A549 (cell line): ENCODE measurements around the gene TRIOBP. TPM values are rescaled to one million over a fixed set of nuclear protein-coding genes. Genes with fewer than 3 reads are reported as not detected.

ENCODE experiments used
- ATAC-seq, 2 experiments: fragments of 200-7000 bp in 1 of 2; fragments of >200 bp in 1 of 2; cut with Nextera tagmentation in 1 of 2; cut with Tn5 transposase in 1 of 2; 3 replicates each; pipeline versions ENCODE4 v1.8.0 to v1.9.1; 2018 to 2020; ENCODE audit warnings: mild to moderate bottlenecking in 1 of 2, moderate library complexity in 1 of 2
- CTCF ChIA-PET: fragments of 300-600 bp; sonication (Branson Sonifier 250); formaldehyde crosslinking; extraction: SDS; loops from one replicate; lab custom pipeline; 2021; ENCODE audit warnings: antibody characterized with exemption, inconsistent platforms; lab: Yijun Ruan, JAX
- POLR2A ChIA-PET: fragments of 350-600 bp; formaldehyde crosslinking; extraction: SDS; loops from one replicate; lab custom pipeline; 2021; ENCODE audit warnings: antibody characterized with exemption, inconsistent platforms; lab: Yijun Ruan, JAX
- DNase-seq, 2 experiments: peaks; one replicate each; pipeline versions ENCODE4 v3.0.0 to v3.0.0-alpha.2; 2011 to 2016; ENCODE audit warnings: low read depth in 1 of 2, low spot score in 1 of 2
- FAIRE-seq: peaks from 2 replicates; lab custom pipeline; 2011; peaks lifted over from hg19 to GRCh38; lab: Jason Lieb, UNC
- H3K27ac ChIP-seq, 2 experiments: fragments of >200 bp; sonication (Bioruptor Twin); formaldehyde crosslinking; 3 replicates each; pipeline ENCODE4 v1.5.1; 2016 to 2017
- H3K4me1 ChIP-seq: fragments of >200 bp; sonication (Bioruptor Twin); formaldehyde crosslinking; 3 replicates; pipeline ENCODE4 v1.6.1; 2016
- H3K4me2 ChIP-seq: fragments of >200 bp; sonication (Bioruptor Twin); formaldehyde crosslinking; 3 replicates; pipeline ENCODE4 v1.6.1; 2016
- H3K4me3 ChIP-seq: fragments of >200 bp; sonication (Bioruptor Twin); formaldehyde crosslinking; 3 replicates; pipeline ENCODE4 v1.5.1; 2016
- H3K9me3 ChIP-seq: fragments of >200 bp; sonication (Bioruptor Twin); formaldehyde crosslinking; 3 replicates; pipeline ENCODE4 v1.6.1; 2016
- ATOH8 ChIP-seq: fragments of 250-450 bp; sonication (Bioruptor Pico); IDR thresholded peaks from 2 replicates; pipeline ENCODE4 v1.5.0; 2020; ENCODE audit warnings: low read depth, mild to moderate bottlenecking, moderate library complexity
- BHLHE40 ChIP-seq: IDR thresholded peaks from 2 replicates; pipeline ENCODE4 v1.6.1; 2012; ENCODE audit warnings: low read depth, low read length, inconsistent platforms
- CBX2 ChIP-seq: fragments of 200-600 bp; sonication (generic); IDR thresholded peaks from 2 replicates; pipeline ENCODE4 v1.6.1; 2016; ENCODE audit warnings: low read depth, mild to moderate bottlenecking, borderline replicate concordance
- CEBPB ChIP-seq, 2 experiments: fragments of >200 bp in 1 of 2; sonication (Bioruptor Twin) in 1 of 2; formaldehyde crosslinking in 1 of 2; IDR thresholded peaks; 2 replicates each; pipeline ENCODE4 v1.6.1; 2012 to 2016
- CTCF ChIP-seq: fragments of >200 bp; sonication (Bioruptor Twin); formaldehyde crosslinking; IDR thresholded peaks from 3 replicates; pipeline ENCODE4 v1.5.1; 2016
- FOSB ChIP-seq: fragments of 250-450 bp; sonication (Bioruptor Pico); IDR thresholded peaks from 2 replicates; pipeline ENCODE4 v1.5.0; 2020; ENCODE audit warnings: mild to moderate bottlenecking, moderate library complexity
- FOSL2 ChIP-seq, 2 experiments: fragments of 450-650 bp in 1 of 2; fragments of >200 bp in 1 of 2; sonication (Bioruptor Twin) in 1 of 2; formaldehyde crosslinking; IDR thresholded peaks; 2 replicates each; pipeline versions ENCODE4 v1.5.0 to v1.6.1; 2016 to 2020; ENCODE audit warnings: mild to moderate bottlenecking in 1 of 2, moderate library complexity in 1 of 2
- HMGXB4 ChIP-seq: fragments of 250-450 bp; sonication (Bioruptor Pico); IDR thresholded peaks from 2 replicates; pipeline ENCODE4 v1.5.0; 2021; ENCODE audit warnings: mild to moderate bottlenecking, moderate library complexity, borderline replicate concordance
- HOXA7 ChIP-seq: fragments of 250-450 bp; sonication (Bioruptor Pico); IDR thresholded peaks from 2 replicates; pipeline ENCODE4 v1.5.0; 2020; ENCODE audit warnings: mild to moderate bottlenecking, moderate library complexity
- JUN ChIP-seq, 2 experiments: fragments of >200 bp; sonication (Bioruptor Twin); formaldehyde crosslinking; IDR thresholded peaks; 2 replicates in 1 of 2; 3 replicates in 1 of 2; pipeline ENCODE4 v1.6.1; 2016 to 2017
- NFE2L2 ChIP-seq: fragments of 150-350 bp; conservative IDR thresholded peaks from 2 replicates; pipeline ENCODE4 v1.6.1; 2014; ENCODE audit warnings: low read length
- RAD21 ChIP-seq, 2 experiments: fragments of >200 bp in 1 of 2; sonication (Bioruptor Twin) in 1 of 2; formaldehyde crosslinking in 1 of 2; IDR thresholded peaks in 1 of 2; conservative IDR thresholded peaks in 1 of 2; 2 replicates in 1 of 2; 3 replicates in 1 of 2; pipeline ENCODE4 v1.6.1; 2012 to 2018; ENCODE audit warnings: inconsistent platforms in 1 of 2
- RNF2 ChIP-seq: fragments of 200-600 bp; sonication (generic); IDR thresholded peaks from 2 replicates; pipeline ENCODE4 v1.6.1; 2016; ENCODE audit warnings: low read depth, mild to moderate bottlenecking, antibody characterized with exemption, moderate library complexity, borderline replicate concordance
- SMC3 ChIP-seq: fragments of >200 bp; sonication (Bioruptor Twin); formaldehyde crosslinking; IDR thresholded peaks from 3 replicates; pipeline ENCODE4 v1.6.1; 2018; ENCODE audit warnings: inconsistent platforms
- SREBF2 ChIP-seq: fragments of 450-650 bp; IDR thresholded peaks from 2 replicates; pipeline ENCODE4 v1.6.1; 2014; ENCODE audit warnings: mild to moderate bottlenecking, moderate library complexity
- TFCP2L1 ChIP-seq: fragments of 250-450 bp; sonication (Bioruptor Pico); IDR thresholded peaks from 2 replicates; pipeline ENCODE4 v1.5.0; 2021; ENCODE audit warnings: mild to moderate bottlenecking
- ZFP36 ChIP-seq: fragments of 450-650 bp; IDR thresholded peaks from 2 replicates; pipeline ENCODE4 v1.6.1; 2014; ENCODE audit warnings: borderline replicate concordance; ENCODE audit not compliant: partially characterized antibody
- ZSCAN20 ChIP-seq: fragments of 250-450 bp; sonication (Bioruptor Pico); IDR thresholded peaks from 2 replicates; pipeline ENCODE4 v1.8.0; 2022; ENCODE audit warnings: mild to moderate bottlenecking, moderate library complexity
- WGBS: methylation state at CpG from one replicate; pipeline ENCODE4 v1.1.6; 2017; ENCODE audit errors: missing lambda C conversion rate; 5-methylcytosine and 5-hydroxymethylcytosine counted together
- polyA plus RNA-seq, 4 experiments: library from polyadenylated mRNA; depleted of rRNA in 3 of 4; stranded (reverse); fragments of >200 nt; fragmentation: RNase III in 1 of 4; extraction: RNeasy Plus Mini Kit Qiagen cat#74134 plus additional on column Dnase treatment in 1 of 4; gene quantifications; 2 replicates in 3 of 4; 3 replicates in 1 of 4; pipeline ENCODE4 v1.2.3, GENCODE V29; 2011 to 2017

The TRIOBP gene
- polyA plus RNA-seq, 2 of the 4 experiments (the other 2 are of a cell fraction): 15.7 to 26.0 TPM

GRCh38 chr22:37725551-37726240 lies 28.8 kb downstream of the TRIOBP start:
- Histone ChIP-seq H3K4me1 (no peaks in the 10 kb centered on the region), H3K9me3 (no peaks in the 10 kb centered on the region), H3K4me3 (no peak overlapping the region), H3K27ac (no peak overlapping the region), H3K4me2 (no peak overlapping the region)
- no peak for DNase-seq
- WGBS: 86% methylated on average over 14 of the region's 25 CpGs
- no peak for ATAC-seq
- TF ChIP-seq SMC3: no peak
- no peak for TF ChIP-seq ZSCAN20 (CRISPR knock-in tag)
- no peak for TF ChIP-seq FOSB (CRISPR knock-in tag)
- no peak for TF ChIP-seq CEBPB (IDR thresholded peaks at IDR 0.05)
- TF ChIP-seq CTCF: no peak
- TF ChIP-seq JUN (IDR thresholded peaks at IDR 0.05): no peak
- no peak for TF ChIP-seq HOXA7 (CRISPR knock-in tag)
- TF ChIP-seq CBX2: no peak
- TF ChIP-seq SREBF2: no peak
- TF ChIP-seq HMGXB4 (CRISPR knock-in tag): no peak
- TF ChIP-seq ZFP36: no peak
- TF ChIP-seq BHLHE40: no peak
- no peak for TF ChIP-seq FOSL2 (IDR thresholded peaks at IDR 0.05)
- TF ChIP-seq FOSL2 (CRISPR knock-in tag; IDR thresholded peaks at IDR 0.05): no peak
- no peak for TF ChIP-seq TFCP2L1 (CRISPR knock-in tag)
- no peak for TF ChIP-seq RNF2
- TF ChIP-seq NFE2L2: no peak
- no peak for FAIRE-seq
- POLR2A ChIA-PET: no interaction called here
- CTCF ChIA-PET: interaction anchor here (0.6 kb wide), 2 partner anchors 16 to 19 kb away, joined by 3 read pairs; no protein-coding TSS in a partner anchor

- Histone ChIP-seq H3K27ac (no peak overlapping the region), H3K4me3 (no peak overlapping the region), H3K4me2 (no peak overlapping the region), H3K4me1 (peaks cover under 1% of the 10 kb centered on the region; the same call in 1 of the 3 replicates), H3K9me3 (no peaks in the 10 kb centered on the region)
- FAIRE-seq (no peak), DNase-seq (no peak), ATAC-seq (peak in 1 of 2 experiments; percentile 67; a peak in 3 of 6 replicates)
- ChIA-PET POLR2A (no interaction called here), CTCF (interaction anchor here (0.6 kb wide), 1 partner anchor 17 kb away, joined by 3 read pairs; no protein-coding TSS in a partner anchor)
- TF ChIP-seq ATOH8 (CRISPR knock-in tag): no peak
- peak in 1 of 2 experiments; percentile 14; a peak in 1 of 5 replicates for TF ChIP-seq RAD21 (conservative IDR thresholded peaks at IDR 0.05 in 1 of 2, IDR thresholded peaks at IDR 0.05 in 1 of 2)
- 91% methylated on average over 9 of the region's 20 CpGs for WGBS
Measured at GRCh38 chr22:37726241-37726887, 29.5 kb downstream of the TRIOBP start.
